Measurements from ENCODE around the gene CCDC60. TPM values are rescaled to one million over a fixed set of nuclear protein-coding genes. Genes with fewer than 3 reads are reported as not detected.
A peak's percentile ranks its signal among the peaks of the same experiment; 100 is the strongest.

CCDC60 gene
- total and polyA plus RNA-seq, 2 of the 13 experiments (the other 11 are each of a cell fraction or from before 2014, with no cell fraction given), result not detected

DNA sequence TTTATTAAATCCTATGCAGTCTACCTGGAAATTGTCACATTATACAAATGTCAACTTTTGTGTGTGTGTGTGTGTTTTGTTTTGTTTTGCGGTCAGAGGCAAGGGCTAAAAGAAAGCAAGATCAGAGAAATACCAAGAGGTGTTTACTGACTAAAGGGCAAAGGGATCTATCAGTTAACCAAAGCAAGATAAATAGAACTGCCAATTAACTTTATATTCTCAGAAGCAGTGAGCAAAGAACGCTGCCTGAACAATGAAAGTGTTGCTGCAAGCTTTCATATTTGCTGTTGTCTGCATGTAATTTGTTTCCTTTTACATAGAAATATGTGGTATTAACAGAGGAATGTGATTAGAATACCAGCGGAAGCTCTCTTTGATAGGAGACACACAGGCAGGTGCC lies 30.9 kb downstream of the CCDC60 start (continued):
- TF ChIP-seq PAXIP1 (CRISPR knock-in tag; conservative IDR thresholded peaks at IDR 0.05) (0 out of 2 replicates have a peak, but pooled peaks have one; percentile 14), ZNF253 (CRISPR knock-in tag; IDR thresholded peaks at IDR 0.05; ENCODE audit: borderline replicate concordance) (no peak), RBFOX2 (IDR thresholded peaks at IDR 0.05; ENCODE audit: low read depth, low read length) (no peak), STAG1 (CRISPR knock-in tag; IDR thresholded peaks at IDR 0.05) (no peak), CSRNP1 (CRISPR knock-in tag; IDR thresholded peaks at IDR 0.05) (no peak), ELK4 (CRISPR knock-in tag; IDR thresholded peaks at IDR 0.05; ENCODE audit: borderline replicate concordance) (no peak), ZNF672 (CRISPR knock-in tag; IDR thresholded peaks at IDR 0.05) (no peak), REPIN1 (CRISPR knock-in tag; IDR thresholded peaks at IDR 0.05; ENCODE audit: borderline replicate concordance, low read depth) (no peak), IKZF1 (IDR thresholded peaks at IDR 0.05) (no peak), KLF16 (CRISPR knock-in tag; IDR thresholded peaks at IDR 0.05) (no peak), GLI4 (CRISPR knock-in tag; IDR thresholded peaks at IDR 0.05; ENCODE audit: borderline replicate concordance) (no peak), MED13 (CRISPR knock-in tag; IDR thresholded peaks at IDR 0.05) (no peak), SOX6 (IDR thresholded peaks at IDR 0.05) (no peak), SOX6 (CRISPR knock-in tag; IDR thresholded peaks at IDR 0.05) (peak; percentile 42; the same call in 1 of the 2 replicates), ARNT (IDR thresholded peaks at IDR 0.05) (no peak), BRCA1 (CRISPR knock-in tag; IDR thresholded peaks at IDR 0.05) (no peak), ZNF713 (CRISPR knock-in tag; IDR thresholded peaks at IDR 0.05) (no peak), ZNF564 (CRISPR knock-in tag; IDR thresholded peaks at IDR 0.05) (no peak), MTA3 (CRISPR knock-in tag; IDR thresholded peaks at IDR 0.05) (no peak), MIXL1 (CRISPR knock-in tag; IDR thresholded peaks at IDR 0.05) (no peak), ZNF749 (CRISPR knock-in tag; IDR thresholded peaks at IDR 0.05; ENCODE audit: borderline replicate concordance) (no peak), ZNF569 (CRISPR knock-in tag; IDR thresholded peaks at IDR 0.05; ENCODE audit: borderline replicate concordance) (no peak)
- TF ChIP-seq, protein P1, sequence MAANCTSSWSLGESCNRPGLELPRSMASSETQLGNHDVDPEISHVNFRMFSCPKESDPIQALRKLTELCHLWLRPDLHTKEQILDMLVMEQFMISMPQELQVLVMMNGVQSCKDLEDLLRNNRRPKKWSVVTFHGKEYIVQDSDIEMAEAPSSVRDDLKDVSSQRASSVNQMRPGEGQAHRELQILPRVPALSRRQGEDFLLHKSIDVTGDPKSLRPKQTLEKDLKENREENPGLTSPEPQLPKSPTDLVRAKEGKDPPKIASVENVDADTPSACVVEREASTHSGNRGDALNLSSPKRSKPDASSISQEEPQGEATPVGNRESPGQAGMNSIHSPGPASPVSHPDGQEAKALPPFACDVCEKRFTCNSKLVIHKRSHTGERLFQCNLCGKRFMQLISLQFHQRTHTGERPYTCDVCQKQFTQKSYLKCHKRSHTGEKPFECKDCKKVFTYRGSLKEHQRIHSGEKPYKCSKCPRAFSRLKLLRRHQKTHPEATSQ (CRISPR knock-in tag; IDR thresholded peaks at IDR 0.05; ENCODE audit: borderline replicate concordance), result no peak
